C4-2B (cell line): Measurements from ENCODE around the gene MAP6.

Source experiments
- CTCF ChIP-seq: fragments of 450-650 bp; conservative IDR thresholded peaks from 2 replicates; pipeline ENCODE4 v1.5.1; 2017; ENCODE audit warnings: mild to moderate bottlenecking
- ZFX ChIP-seq: fragments of 450-650 bp; IDR thresholded peaks from 2 replicates; pipeline ENCODE4 v1.6.1; 2017

GRCh38 chr11:75663808-75664207 lies 5.0 kb downstream of the MAP6 start:
- TF ChIP-seq CTCF (no peak), ZFX (no peak)
